Measurements from ENCODE around the gene OR7G2.
"Not testable (repeated sequence)": the region's sequence is repeated elsewhere in the genome, so short reads cannot be mapped to it uniquely, and the experiment has no call there.

Gene OR7G2

GRCh38 chr19:9071720-9072119, 35.6 kb downstream of the OR7G2 start:
- DNase-seq = not testable (repeated sequence)

DNA sequence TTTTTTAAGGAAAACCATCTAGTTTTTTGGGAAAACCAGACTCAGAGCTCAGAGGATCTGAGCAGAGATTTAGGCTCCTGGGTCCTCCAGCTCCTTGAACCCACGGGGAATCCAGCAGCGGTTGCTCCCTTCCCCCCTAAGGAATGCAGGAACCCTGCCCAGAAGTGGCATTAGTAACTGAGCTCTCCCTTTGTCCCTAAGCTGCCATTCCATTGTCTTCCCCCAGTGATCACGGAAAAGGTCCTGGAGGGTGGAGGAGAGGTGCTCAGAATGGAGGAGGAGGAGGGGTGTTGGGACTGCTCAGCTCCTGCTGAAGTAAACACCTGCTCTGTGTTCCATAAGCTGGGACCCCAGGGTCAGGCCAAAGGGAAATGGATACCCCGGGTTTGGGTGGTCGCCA, 37.2 kb downstream of the OR7G2 start:
- no peak for DNase-seq

GRCh38 chr19:9065457-9066014, 41.7 kb downstream of the OR7G2 start:
- no peak for DNase-seq

DNA sequence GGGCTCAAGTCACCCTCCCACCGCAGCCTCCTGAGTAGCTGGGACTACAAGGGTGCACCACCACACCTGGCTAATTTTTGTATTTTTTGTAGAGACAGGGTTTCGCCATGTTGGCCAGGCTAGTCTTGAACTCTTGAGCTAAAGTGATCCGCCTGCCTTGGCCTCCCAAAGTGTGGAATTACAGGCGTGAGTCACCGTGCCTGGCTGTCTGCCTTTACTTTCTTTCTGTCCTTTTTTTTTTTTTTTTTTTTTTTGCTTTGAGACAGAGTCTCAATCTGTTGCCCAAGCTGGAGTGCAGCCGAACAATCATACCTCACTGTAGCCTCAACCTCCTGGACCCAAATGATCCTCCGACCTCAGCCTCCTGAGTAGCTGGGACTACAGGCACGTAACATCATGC, 45.4 kb downstream of the OR7G2 start:
- no peak for DNase-seq

DNA sequence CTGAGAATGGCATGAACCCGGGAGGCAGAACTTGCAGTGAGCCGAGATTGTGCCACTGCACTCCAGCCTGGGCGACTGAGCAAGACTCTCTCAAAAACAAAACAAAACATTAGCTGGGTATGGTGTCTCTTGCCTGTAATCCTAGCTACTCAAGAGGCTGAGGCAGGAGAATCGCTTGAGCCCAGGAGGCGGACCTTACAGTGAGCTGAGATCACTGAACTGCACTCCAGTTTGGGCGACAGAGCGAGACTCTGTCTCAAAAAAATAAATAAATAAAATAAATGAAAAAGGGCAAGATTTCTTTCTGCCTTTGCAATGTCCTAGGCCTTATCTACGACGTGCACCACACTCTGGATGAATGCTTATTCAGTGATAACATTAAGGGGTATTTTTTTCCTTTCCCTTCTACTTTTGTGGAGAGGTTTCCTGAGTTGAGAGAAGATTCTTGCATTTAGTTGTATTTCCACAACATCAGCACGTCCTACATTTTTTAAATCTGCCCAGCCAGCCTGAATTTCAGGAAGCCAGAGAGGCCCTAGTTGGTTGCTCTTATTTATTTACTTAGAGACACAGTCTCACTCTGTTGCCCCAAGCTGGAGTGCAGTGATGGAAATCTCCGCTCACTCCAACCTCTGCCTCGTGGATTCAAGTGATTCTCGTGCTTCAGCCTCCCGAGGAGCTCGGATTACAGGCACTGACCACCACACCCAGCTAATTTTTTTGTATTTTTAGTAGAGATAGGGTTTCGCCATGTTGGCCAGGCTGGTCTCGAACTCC, 46.5 kb downstream of the OR7G2 start:
- DNase-seq = no peak

DNA sequence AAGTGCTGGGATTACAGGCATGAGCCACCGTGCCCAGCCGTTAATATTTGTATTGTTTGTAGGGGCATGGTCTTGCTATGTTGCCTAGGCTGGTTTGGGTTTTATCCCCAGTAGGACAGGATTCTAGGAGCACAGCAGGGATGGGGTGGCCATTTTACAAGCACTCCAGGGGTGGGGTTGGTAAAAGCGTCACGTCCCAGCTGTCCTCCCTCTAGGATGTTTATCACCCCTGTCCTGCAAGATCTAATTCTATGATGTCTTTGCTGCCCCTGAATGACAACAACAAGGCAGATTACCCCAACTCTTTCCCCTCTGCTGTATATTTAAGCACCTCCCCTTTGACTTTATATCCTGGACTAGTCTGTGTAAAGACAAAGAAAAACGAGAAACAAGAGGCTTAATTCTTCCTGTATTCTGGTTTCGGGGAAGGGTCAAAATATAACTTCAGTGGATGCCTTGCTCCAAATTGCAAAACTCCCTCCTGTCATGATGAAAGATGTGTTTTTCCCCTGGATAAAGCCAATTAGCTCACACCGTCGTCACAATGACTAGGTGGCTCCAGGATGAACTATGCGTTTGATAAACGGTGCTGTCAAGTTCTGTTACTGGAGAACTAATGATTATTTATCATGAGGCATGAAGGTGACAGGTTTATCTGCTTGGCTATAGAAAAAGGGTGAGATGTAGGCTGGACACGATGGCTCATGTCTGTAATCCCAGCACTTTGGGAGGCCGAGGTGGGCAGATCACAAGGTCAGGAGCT, 48.2 kb downstream of the OR7G2 start:
- no peak for DNase-seq

GRCh38 chr19:9057505-9058258, 49.6 kb downstream of the OR7G2 start:
- DNase-seq = no peak

- not testable (repeated sequence) for DNase-seq
Observed at GRCh38 chr19:9056131-9056530, 51.1 kb downstream of the OR7G2 start.

DNA sequence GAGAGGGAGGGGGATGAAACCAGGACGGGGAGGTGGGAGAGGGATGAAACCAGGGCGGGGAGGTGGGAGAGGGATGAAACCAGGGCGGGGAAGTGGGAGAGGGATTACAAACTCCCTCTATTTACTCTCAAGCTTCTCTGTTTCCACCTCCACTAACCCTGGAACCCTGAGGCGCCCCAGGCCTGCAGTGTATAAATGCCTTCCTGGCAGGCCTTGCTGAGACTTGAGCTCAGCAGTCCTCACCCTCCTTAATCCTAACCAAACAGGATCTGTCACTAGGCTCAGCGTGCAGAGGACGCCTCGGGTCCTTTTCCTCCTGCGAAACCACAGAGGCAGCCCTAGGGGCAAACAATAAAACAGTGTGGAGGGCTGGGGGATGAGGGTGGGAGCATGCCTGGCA, 52.5 kb downstream of the OR7G2 start:
- no peak for DNase-seq

DNA sequence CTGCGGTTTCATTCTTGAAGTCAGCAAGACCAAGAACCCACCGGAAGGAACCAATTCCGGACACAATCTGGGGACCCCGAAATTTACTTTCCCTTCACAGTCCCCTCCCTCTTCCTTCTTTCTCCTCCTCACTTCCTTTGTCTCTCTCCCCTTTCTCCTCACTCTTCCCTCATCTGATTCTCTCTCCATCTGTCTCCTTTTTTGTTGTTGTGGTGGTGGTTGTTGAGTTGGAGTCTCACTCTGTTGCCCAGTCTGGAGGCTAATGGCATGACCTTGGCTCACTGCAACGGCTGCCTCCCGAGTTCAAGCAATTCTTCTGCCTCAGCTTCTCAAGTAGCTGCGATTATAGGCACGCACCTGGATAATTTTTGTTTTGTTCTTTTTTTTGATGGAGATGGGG, 53.1 kb downstream of the OR7G2 start:
- DNase-seq = no peak

- not testable (repeated sequence) for DNase-seq
Observed at GRCh38 chr19:9053674-9054073, 53.6 kb downstream of the OR7G2 start.

- no peak for DNase-seq
Observed at GRCh38 chr19:9052894-9053293, 54.4 kb downstream of the OR7G2 start.

All from stimulated activated CD4-positive, alpha-beta T cell treated with anti-CD3 and anti-CD28 coated beads, Interleukin-1b, Interleukin-23, amount 100 ng/mL, for 48 hours (primary cell).